K562 (cell line): ENCODE data around the gene P2RY11. TPM values are rescaled to one million over a fixed set of nuclear protein-coding genes. Genes with fewer than 3 reads are reported as not detected.

Experiments used
- ATAC-seq: fragments of 200-7000 bp; cut with Tn5 transposase; 3 replicates; pipeline ENCODE4 v1.9.1; 2020; ENCODE audit warnings: moderate library complexity
- BruUV-seq: library from RNA; stranded (reverse); fragments of 400-500 nt; replicated peaks from 2 replicates; lab custom pipeline; 2021; lab: Mats Ljungman, UMichigan
- CTCF ChIA-PET: fragments of 300-600 bp; formaldehyde crosslinking; extraction: SDS; loops from one replicate; lab custom pipeline; 2021; ENCODE audit warnings: low intra/inter-chr PET ratio; lab: Yijun Ruan, JAX
- POLR2A ChIA-PET: fragments of 300-600, 350-650 bp; sonication (Branson Sonifier 250); formaldehyde crosslinking; extraction: SDS; loops from one replicate; lab custom pipeline; 2021; ENCODE audit warnings: antibody characterized with exemption, inconsistent platforms; lab: Yijun Ruan, JAX
- DNase-seq, 4 experiments: peaks; one replicate each; pipeline versions ENCODE4 v3.0.0 to v3.0.0-alpha.2; 2011 to 2018; ENCODE audit warnings: low spot score in 3 of 4, mixed read lengths in 3 of 4; ENCODE audit errors: extremely low read depth in 1 of 4
- FAIRE-seq: peaks from 2 replicates; lab custom pipeline; 2011; peaks lifted over from hg19 to GRCh38; lab: Jason Lieb, UNC
- H2AFZ ChIP-seq: 2 replicates; pipeline ENCODE4 v1.6.0; 2011; ENCODE audit warnings: low read depth, low read length, control low read depth, inconsistent platforms
- H3K27ac ChIP-seq: fragments of 200-600 bp; 3 replicates; pipeline ENCODE4 v1.8.0; 2011; ENCODE audit warnings: low read depth, mild to moderate bottlenecking, control low read depth, inconsistent platforms, low read length, moderate library complexity, mixed read lengths; ENCODE audit errors: extremely low read depth
- H3K27me3 ChIP-seq, 2 experiments: fragments of 300-600 bp in 1 of 2; 2 replicates in 1 of 2; 3 replicates in 1 of 2; pipeline versions ENCODE4 v1.6.0 to v1.8.0; 2011; ENCODE audit warnings: inconsistent platforms in 2 of 2, low read length in 2 of 2, mild to moderate bottlenecking in 1 of 2, mixed read lengths in 1 of 2, moderate library complexity in 1 of 2; ENCODE audit not compliant: control insufficient read depth in 2 of 2, insufficient read depth in 2 of 2
- H3K36me3 ChIP-seq: fragments of 300-600 bp; 3 replicates; pipeline ENCODE4 v1.8.0; 2011; ENCODE audit warnings: mild to moderate bottlenecking, low read length, inconsistent platforms; ENCODE audit not compliant: control insufficient read depth, insufficient read depth
- H3K4me1 ChIP-seq, 2 experiments: fragments of 200-600 bp in 1 of 2; replicated peaks in 1 of 2; 2 replicates in 1 of 2; 3 replicates in 1 of 2; pipeline versions ENCODE4 v1.5.1 to v1.8.0; 2011; ENCODE audit warnings: inconsistent platforms in 2 of 2, low read length in 2 of 2, mild to moderate bottlenecking in 1 of 2, mixed read lengths in 1 of 2, moderate library complexity in 1 of 2; ENCODE audit not compliant: control insufficient read depth in 2 of 2, insufficient read depth in 2 of 2
- H3K4me2 ChIP-seq: 2 replicates; pipeline ENCODE4 v1.6.1; 2011; ENCODE audit warnings: low read length, control low read depth, inconsistent platforms, mixed read lengths; ENCODE audit not compliant: insufficient read depth
- H3K4me3 ChIP-seq: fragments of 200-600 bp; sonication (generic), shearing (Covaris generic); 2 replicates; pipeline ENCODE4 v1.5.1; 2016; ENCODE audit warnings: control low read depth, inconsistent platforms
- H3K79me2 ChIP-seq: fragments of 200-600 bp; 3 replicates; pipeline ENCODE4 v1.8.0; 2011; ENCODE audit warnings: low read length, inconsistent platforms; ENCODE audit not compliant: control insufficient read depth, insufficient read depth
- H3K9ac ChIP-seq, 2 experiments: 2 replicates each; pipeline versions ENCODE4 v1.6.0 to v1.6.1; 2011; ENCODE audit warnings: low read depth in 2 of 2, low read length in 2 of 2, control low read depth in 1 of 2, inconsistent platforms in 1 of 2, mild to moderate bottlenecking in 1 of 2, mixed read lengths in 1 of 2; ENCODE audit not compliant: insufficient read depth in 1 of 2
- H3K9me1 ChIP-seq: one replicate; pipeline ENCODE4 v1.6.0; 2011; ENCODE audit warnings: inconsistent platforms, mild to moderate bottlenecking, low read length, moderate library complexity; ENCODE audit not compliant: control insufficient read depth, insufficient read depth
- H3K9me3 ChIP-seq: replicated peaks from 2 replicates; pipeline ENCODE4 v1.5.1; 2011; ENCODE audit warnings: low read depth, low read length, inconsistent platforms; ENCODE audit not compliant: control insufficient read depth, insufficient read depth
- H4K20me1 ChIP-seq: replicated peaks from 2 replicates; pipeline ENCODE4 v1.6.1; 2011; ENCODE audit warnings: low read length, inconsistent platforms, mixed read lengths; ENCODE audit not compliant: control insufficient read depth, insufficient read depth
- BHLHE40 ChIP-seq: IDR thresholded peaks from 2 replicates; pipeline ENCODE4 v1.6.1; 2011; ENCODE audit warnings: low read length, improper control_type of control experiment
- ELF1 ChIP-seq: fragments of 200-800 bp; sonication (Bioruptor generic); IDR thresholded peaks from 2 replicates; pipeline ENCODE4 v1.6.1; 2016; ENCODE audit warnings: missing genetic modification characterization, missing compliant biosample characterization
- FOXA3 ChIP-seq, 2 experiments: fragments of 450-650 bp in 1 of 2; sonication (generic) in 1 of 2; formaldehyde crosslinking; IDR thresholded peaks in 1 of 2; conservative IDR thresholded peaks in 1 of 2; 2 replicates each; pipeline versions ENCODE4 v1.4.0 to v1.8.0; 2020 to 2022; ENCODE audit warnings: mild to moderate bottlenecking in 2 of 2, missing genetic modification reagents in 1 of 2
- FOXK2 ChIP-seq, 2 experiments: fragments of 450-650 bp; IDR thresholded peaks in 1 of 2; conservative IDR thresholded peaks in 1 of 2; 2 replicates each; pipeline ENCODE4 v1.6.1; 2016; ENCODE audit warnings: low read depth in 2 of 2, mild to moderate bottlenecking in 1 of 2
- FUS ChIP-seq: fragments of 200-400 bp; formaldehyde crosslinking; optimal IDR thresholded peaks from 2 replicates; pipeline ENCODE3; 2017; ENCODE audit warnings: low read depth, low read length
- KLF16 ChIP-seq: IDR thresholded peaks from 2 replicates; pipeline ENCODE4 v1.6.1; 2016; ENCODE audit warnings: antibody characterized with exemption
- MCM5 ChIP-seq: fragments of 450-650 bp; IDR thresholded peaks from 2 replicates; pipeline ENCODE4 v1.6.1; 2016; ENCODE audit warnings: low read depth
- PHTF2 ChIP-seq: fragments of 250-450 bp; sonication (Bioruptor Pico); IDR thresholded peaks from 2 replicates; pipeline ENCODE4 v1.5.0; 2021; ENCODE audit warnings: mild to moderate bottlenecking
- RBFOX2 ChIP-seq: fragments of 200-400 bp; formaldehyde crosslinking; IDR thresholded peaks from 2 replicates; pipeline ENCODE4 v1.6.1; 2017; ENCODE audit warnings: low read depth, mild to moderate bottlenecking, low read length, moderate library complexity
- SETDB1 ChIP-seq: IDR thresholded peaks from one replicate; pipeline ENCODE4 v1.6.1; 2012; ENCODE audit warnings: low read length, control low read depth, inconsistent platforms
- ZBTB11 ChIP-seq, 3 experiments: fragments of 200-800 bp in 1 of 3; fragments of 250-450 bp in 1 of 3; fragments of 450-650 bp in 1 of 3; sonication (Bioruptor Pico) in 1 of 3; sonication (Bioruptor generic) in 1 of 3; formaldehyde crosslinking in 1 of 3; IDR thresholded peaks; 2 replicates each; pipeline versions ENCODE4 v1.6.1 to v1.8.0; 2016 to 2022; ENCODE audit warnings: mild to moderate bottlenecking in 2 of 3, missing genetic modification characterization in 2 of 3, missing compliant biosample characterization in 1 of 3, moderate library complexity in 1 of 3
- ZEB2 ChIP-seq: fragments of 450-650 bp; IDR thresholded peaks from 2 replicates; pipeline ENCODE4 v1.6.1; 2016
- ZFP36 ChIP-seq: fragments of 150-350 bp; IDR thresholded peaks from 2 replicates; pipeline ENCODE4 v1.6.1; 2018; ENCODE audit warnings: low read length, low read depth; ENCODE audit not compliant: partially characterized antibody
- ZNF274 ChIP-seq: IDR thresholded peaks from 2 replicates; pipeline ENCODE4 v1.6.1; 2011; ENCODE audit warnings: low read depth, mild to moderate bottlenecking, low read length, moderate library complexity, borderline replicate concordance
- WGBS: fragments of 100-300 bp; shearing (Covaris generic); methylation state at CpG from one replicate; pipeline ENCODE4 v1.1.6; 2016; ENCODE audit warnings: low coverage, mixed read lengths; ENCODE audit not compliant: insufficient coverage; ENCODE audit errors: missing lambda C conversion rate; 5-methylcytosine and 5-hydroxymethylcytosine counted together
- in situ Hi-C: fragments of 300-500 bp; cut with MboI; formaldehyde crosslinking; loops from 4 replicates; pipeline ENCODE4 v1.15.0; 2018; ENCODE audit warnings: inconsistent platforms, mixed read lengths
- intact Hi-C: fragments of 100-400 bp; cut with micrococcal nuclease; formaldehyde crosslinking; loops from 2 replicates; pipeline ENCODE4 v1.14.2; 2022
- polyA plus RNA-seq, 8 experiments: library from polyadenylated mRNA; depleted of rRNA in 4 of 8; stranded (reverse) in 5 of 8; unstranded in 3 of 8; fragments of >200 nt; fragmentation: Nextera tagmentation in 2 of 8; fragmentation: Illumina TruSeq in 1 of 8; extraction: Ambion mirVana in 2 of 8; extraction: Trizol in 1 of 8; gene quantifications; 2 replicates each; pipeline versions ENCODE4 v1.2.1 to v1.2.3, GENCODE V29; 2011 to 2014; ENCODE audit warnings: inconsistent platforms in 1 of 8, missing spikeins in 1 of 8
- total RNA-seq, 7 experiments: library from RNA; depleted of rRNA in 6 of 7; stranded (reverse); fragments of >200 nt in 6 of 7; fragmentation: Illumina TruSeq in 2 of 7; extraction: Trizol in 2 of 7; gene quantifications; 2 replicates each; pipeline versions ENCODE4 v1.2.1 to v1.2.3, GENCODE V29; 2011 to 2021; ENCODE audit warnings: low replicate concordance in 1 of 7
- TF ChIP-seq, protein P1 (sequence below): fragments of 450-650 bp; formaldehyde crosslinking; IDR thresholded peaks from 2 replicates; pipeline ENCODE4 v1.4.0; 2020; ENCODE audit warnings: mild to moderate bottlenecking, moderate library complexity
- TF ChIP-seq, protein P2 (sequence below), 3 experiments: IDR thresholded peaks in 2 of 3; conservative IDR thresholded peaks in 1 of 3; 2 replicates each; pipeline ENCODE4 v1.5.1; 2011 to 2012; ENCODE audit warnings: low read length in 3 of 3, mild to moderate bottlenecking in 3 of 3, control low read depth in 2 of 3, improper control_type of control experiment in 1 of 3, inconsistent platforms in 1 of 3, low read depth in 1 of 3, mixed read lengths in 1 of 3, moderate library complexity in 1 of 3; ENCODE audit not compliant: insufficient read depth in 2 of 3

Gene P2RY11
- total and polyA plus RNA-seq, 9 of the 15 experiments (the other 6 are each of a cell fraction or from before 2014, with no cell fraction given): 0.03 to 10.1 (median 1.5) TPM

- Histone ChIP-seq H3K9me1 (no peaks in the 10 kb centered on the region), H3K27ac (peak overlapping the region; percentile 74), H2AFZ (peak overlapping the region; percentile 75), H3K27me3 (no peaks in the 10 kb centered on the region), H3K9ac (peak overlapping the region; percentile 74 to 94; a peak in 3 of 4 replicates), H3K79me2 (peaks cover 37% of the 10 kb centered on the region), H4K20me1 (no peaks in the 10 kb centered on the region; the same call in 1 of the 2 replicates), H3K4me3 (peak overlapping the region; percentile 77; the same call in 1 of the 2 replicates), H3K4me1 (peaks cover 34 to 54% of the 10 kb centered on the region in 2 experiments), H3K36me3 (peaks cover 37% of the 10 kb centered on the region), H3K9me3 (no peaks in the 10 kb centered on the region), H3K4me2 (peak overlapping the region; percentile 47; the same call in 1 of the 2 replicates)
- WGBS: 46% methylated on average over 13 of the region's 16 CpGs
- CTCF ChIA-PET: no interaction called here
- DNase-seq (peak in 2 of 4 experiments; percentile 11 to 17), ATAC-seq (no peak), FAIRE-seq (no peak)
- POLR2A ChIA-PET: interaction anchor here (0.5 to 3.9 kb wide), 7 partner anchors 9 to 165 kb away, joined by 3 to 49 read pairs (median 4); partner anchors contain the start of gene EIF3G
- in situ Hi-C loops: no loop called here
- intact Hi-C loops: no loop called here
- no TSS peak for BruUV-seq
- no peak for TF ChIP-seq ZFP36
- no peak for TF ChIP-seq FUS
- TF ChIP-seq PHTF2: no peak
- TF ChIP-seq ZEB2: no peak
- no peak for TF ChIP-seq SETDB1
- TF ChIP-seq ZNF274: no peak
- no peak for TF ChIP-seq MCM5
- no peak for TF ChIP-seq KLF16
- no peak for TF ChIP-seq BHLHE40
- TF ChIP-seq ZBTB11 (CRISPR knock-in tag; IDR thresholded peaks at IDR 0.05): no peak
- no peak for TF ChIP-seq RBFOX2
- TF ChIP-seq FOXA3 (CRISPR knock-in tag; conservative IDR thresholded peaks at IDR 0.05 in 1 of 2, IDR thresholded peaks at IDR 0.05 in 1 of 2): no peak
- no peak for TF ChIP-seq ELF1 (tag)
- TF ChIP-seq, protein P1, sequence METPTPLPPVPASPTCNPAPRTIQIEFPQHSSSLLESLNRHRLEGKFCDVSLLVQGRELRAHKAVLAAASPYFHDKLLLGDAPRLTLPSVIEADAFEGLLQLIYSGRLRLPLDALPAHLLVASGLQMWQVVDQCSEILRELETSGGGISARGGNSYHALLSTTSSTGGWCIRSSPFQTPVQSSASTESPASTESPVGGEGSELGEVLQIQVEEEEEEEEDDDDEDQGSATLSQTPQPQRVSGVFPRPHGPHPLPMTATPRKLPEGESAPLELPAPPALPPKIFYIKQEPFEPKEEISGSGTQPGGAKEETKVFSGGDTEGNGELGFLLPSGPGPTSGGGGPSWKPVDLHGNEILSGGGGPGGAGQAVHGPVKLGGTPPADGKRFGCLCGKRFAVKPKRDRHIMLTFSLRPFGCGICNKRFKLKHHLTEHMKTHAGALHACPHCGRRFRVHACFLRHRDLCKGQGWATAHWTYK: no peak
- no peak for TF ChIP-seq FOXK2 (conservative IDR thresholded peaks at IDR 0.05 in 1 of 2, IDR thresholded peaks at IDR 0.05 in 1 of 2; ENCODE audit: low read depth in 2 of 2)
- TF ChIP-seq, protein P2, sequence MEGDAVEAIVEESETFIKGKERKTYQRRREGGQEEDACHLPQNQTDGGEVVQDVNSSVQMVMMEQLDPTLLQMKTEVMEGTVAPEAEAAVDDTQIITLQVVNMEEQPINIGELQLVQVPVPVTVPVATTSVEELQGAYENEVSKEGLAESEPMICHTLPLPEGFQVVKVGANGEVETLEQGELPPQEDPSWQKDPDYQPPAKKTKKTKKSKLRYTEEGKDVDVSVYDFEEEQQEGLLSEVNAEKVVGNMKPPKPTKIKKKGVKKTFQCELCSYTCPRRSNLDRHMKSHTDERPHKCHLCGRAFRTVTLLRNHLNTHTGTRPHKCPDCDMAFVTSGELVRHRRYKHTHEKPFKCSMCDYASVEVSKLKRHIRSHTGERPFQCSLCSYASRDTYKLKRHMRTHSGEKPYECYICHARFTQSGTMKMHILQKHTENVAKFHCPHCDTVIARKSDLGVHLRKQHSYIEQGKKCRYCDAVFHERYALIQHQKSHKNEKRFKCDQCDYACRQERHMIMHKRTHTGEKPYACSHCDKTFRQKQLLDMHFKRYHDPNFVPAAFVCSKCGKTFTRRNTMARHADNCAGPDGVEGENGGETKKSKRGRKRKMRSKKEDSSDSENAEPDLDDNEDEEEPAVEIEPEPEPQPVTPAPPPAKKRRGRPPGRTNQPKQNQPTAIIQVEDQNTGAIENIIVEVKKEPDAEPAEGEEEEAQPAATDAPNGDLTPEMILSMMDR (IDR thresholded peaks at IDR 0.05 in 2 of 3, conservative IDR thresholded peaks at IDR 0.05 in 1 of 3; ENCODE audit: insufficient read depth in 2 of 3, low read depth in 1 of 3, low read length in 3 of 3): no peak
Measured at GRCh38 chr19:10105509-10106099, 5.9 kb upstream of the P2RY11 start.
